ENCODE results near the gene ZBTB20. TPM values are rescaled to one million over a fixed set of nuclear protein-coding genes. Genes with fewer than 3 reads are reported as not detected.

The ZBTB20 gene
- total and polyA plus RNA-seq, 4 donors = 0.69 to 128 (median 51.7) TPM

- Histone ChIP-seq H3K4me1 (ENCODE audit: control insufficient read depth in 1 of 2, insufficient read depth in 2 of 2, low read length in 2 of 2) (peaks cover 0 to 10% of the 10 kb centered on the region in 2 donors), H3K36me3 (ENCODE audit: control insufficient read depth in 1 of 2, insufficient read depth in 2 of 2, low read length in 1 of 2) (no peaks in the 10 kb centered on the region), H3K27me3 (ENCODE audit: control insufficient read depth in 1 of 2, insufficient read depth in 2 of 2, low read length in 1 of 2) (no peaks in the 10 kb centered on the region), H3K4me3 (ENCODE audit: low read length in 2 of 2) (no peak overlapping the region), H3K27ac (ENCODE audit: low read depth in 1 of 2, low read length in 2 of 2) (no peak overlapping the region), H3K9me3 (ENCODE audit: control insufficient read depth, low read length) (no peaks in the 10 kb centered on the region)
- 3 to 17% methylated on average over 5 of the region's 5 CpGs for WGBS, 2 donors
- ATAC-seq (ENCODE audit: low FRiP score) (no peak), DNase-seq (no peak)
- intact Hi-C loops (cut with DNase I) = no loop called here
Measured at GRCh38 chr3:114446600-114446999, 700.5 kb downstream of the ZBTB20 start.

- H3K27ac ChIP-seq (ENCODE audit: low read depth in 1 of 2, low read length in 2 of 2) = no peak overlapping the region
- DNase-seq (no peak), ATAC-seq (ENCODE audit: low FRiP score) (no peak)
- intact Hi-C loops (cut with DNase I) = no loop called here
- WGBS, 2 donors = 87 to 91% methylated on average over 2 of the region's 2 CpGs
- H3K4me1 ChIP-seq (ENCODE audit: control insufficient read depth in 1 of 2, insufficient read depth in 2 of 2, low read length in 2 of 2) = peaks cover 0 to 6% of the 10 kb centered on the region in 2 donors
- H3K4me3 ChIP-seq (ENCODE audit: low read length in 2 of 2) = no peak overlapping the region
- no peaks in the 10 kb centered on the region for H3K36me3 ChIP-seq (ENCODE audit: control insufficient read depth in 1 of 2, insufficient read depth in 2 of 2, low read length in 1 of 2)
- H3K27me3 ChIP-seq (ENCODE audit: control insufficient read depth in 1 of 2, insufficient read depth in 2 of 2, low read length in 1 of 2) = no peaks in the 10 kb centered on the region
- H3K9me3 ChIP-seq (ENCODE audit: control insufficient read depth, low read length) = no peaks in the 10 kb centered on the region
Measured at GRCh38 chr3:114445233-114445632, 701.9 kb downstream of the ZBTB20 start.

GRCh38 chr3:114444216-114444615, 702.9 kb downstream of the ZBTB20 start:
- Histone ChIP-seq H3K27ac (ENCODE audit: low read depth in 1 of 2, low read length in 2 of 2) (no peak overlapping the region), H3K27me3 (ENCODE audit: control insufficient read depth in 1 of 2, insufficient read depth in 2 of 2, low read length in 1 of 2) (no peaks in the 10 kb centered on the region), H3K36me3 (ENCODE audit: control insufficient read depth in 1 of 2, insufficient read depth in 2 of 2, low read length in 1 of 2) (no peaks in the 10 kb centered on the region), H3K9me3 (ENCODE audit: control insufficient read depth, low read length) (no peaks in the 10 kb centered on the region), H3K4me1 (ENCODE audit: control insufficient read depth in 1 of 2, insufficient read depth in 2 of 2, low read length in 2 of 2) (peaks cover 0 to 9% of the 10 kb centered on the region in 2 donors), H3K4me3 (ENCODE audit: low read length in 2 of 2) (no peak overlapping the region)
- intact Hi-C loops (cut with DNase I) = no loop called here
- ATAC-seq (ENCODE audit: low FRiP score) (no peak), DNase-seq (no peak)
- WGBS, 2 donors = 33 to 48% methylated on average over 3 of the region's 3 CpGs

- intact Hi-C loops (cut with DNase I) = no loop called here
- peaks cover 0 to 6% of the 10 kb centered on the region in 2 donors for H3K4me1 ChIP-seq (ENCODE audit: control insufficient read depth in 1 of 2, insufficient read depth in 2 of 2, low read length in 2 of 2)
- H3K36me3 ChIP-seq (ENCODE audit: control insufficient read depth in 1 of 2, insufficient read depth in 2 of 2, low read length in 1 of 2) = no peaks in the 10 kb centered on the region
- H3K27me3 ChIP-seq (ENCODE audit: control insufficient read depth in 1 of 2, insufficient read depth in 2 of 2, low read length in 1 of 2) = no peaks in the 10 kb centered on the region
- no peak for ATAC-seq (ENCODE audit: low FRiP score)
- no peak overlapping the region for H3K4me3 ChIP-seq (ENCODE audit: low read length in 2 of 2)
- no peak for DNase-seq
- no peaks in the 10 kb centered on the region for H3K9me3 ChIP-seq (ENCODE audit: control insufficient read depth, low read length)
- no peak overlapping the region for H3K27ac ChIP-seq (ENCODE audit: low read depth in 1 of 2, low read length in 2 of 2)
Measured at GRCh38 chr3:114442246-114442645, 704.8 kb downstream of the ZBTB20 start.

- 90% methylated on average over 10 of the region's 10 CpGs for WGBS, 2 donors
- H3K36me3 ChIP-seq (ENCODE audit: control insufficient read depth in 1 of 2, insufficient read depth in 2 of 2, low read length in 1 of 2) = no peaks in the 10 kb centered on the region
- no peaks in the 10 kb centered on the region for H3K27me3 ChIP-seq (ENCODE audit: control insufficient read depth in 1 of 2, insufficient read depth in 2 of 2, low read length in 1 of 2)
- no peak overlapping the region for H3K27ac ChIP-seq (ENCODE audit: low read depth in 1 of 2, low read length in 2 of 2)
- no peaks in the 10 kb centered on the region for H3K9me3 ChIP-seq (ENCODE audit: control insufficient read depth, low read length)
- no peak for ATAC-seq (ENCODE audit: low FRiP score)
- intact Hi-C loops (cut with DNase I) = no loop called here
- no peak for DNase-seq
- no peak overlapping the region for H3K4me3 ChIP-seq (ENCODE audit: low read length in 2 of 2)
- H3K4me1 ChIP-seq (ENCODE audit: control insufficient read depth in 1 of 2, insufficient read depth in 2 of 2, low read length in 2 of 2) = peaks cover 0 to 4% of the 10 kb centered on the region in 2 donors
Measured at GRCh38 chr3:114441386-114441785, 705.7 kb downstream of the ZBTB20 start.

- ATAC-seq (ENCODE audit: low FRiP score) = no peak
- no peaks in the 10 kb centered on the region for H3K9me3 ChIP-seq (ENCODE audit: control insufficient read depth, low read length)
- H3K27me3 ChIP-seq (ENCODE audit: control insufficient read depth in 1 of 2, insufficient read depth in 2 of 2, low read length in 1 of 2) = no peaks in the 10 kb centered on the region
- no peaks in the 10 kb centered on the region for H3K36me3 ChIP-seq (ENCODE audit: control insufficient read depth in 1 of 2, insufficient read depth in 2 of 2, low read length in 1 of 2)
- no peak overlapping the region for H3K27ac ChIP-seq (ENCODE audit: low read depth in 1 of 2, low read length in 2 of 2)
- H3K4me1 ChIP-seq (ENCODE audit: control insufficient read depth in 1 of 2, insufficient read depth in 2 of 2, low read length in 2 of 2) = peaks cover 0 to 4% of the 10 kb centered on the region in 2 donors
- no peak overlapping the region for H3K4me3 ChIP-seq (ENCODE audit: low read length in 2 of 2)
- intact Hi-C loops (cut with DNase I) = no loop called here
- DNase-seq = no peak
- 58 to 64% methylated on average over 4 of the region's 4 CpGs for WGBS, 2 donors
Measured at GRCh38 chr3:114440700-114441099, 706.4 kb downstream of the ZBTB20 start.

GRCh38 chr3:114439284-114439683, 707.8 kb downstream of the ZBTB20 start:
- no peaks in the 10 kb centered on the region for H3K36me3 ChIP-seq (ENCODE audit: control insufficient read depth in 1 of 2, insufficient read depth in 2 of 2, low read length in 1 of 2)
- 93 to 95% methylated on average over 1 of the region's 1 CpG for WGBS, 2 donors
- ATAC-seq (ENCODE audit: low FRiP score) = no peak
- H3K4me3 ChIP-seq (ENCODE audit: low read length in 2 of 2) = no peak overlapping the region
- no peak for DNase-seq
- no peaks in the 10 kb centered on the region for H3K27me3 ChIP-seq (ENCODE audit: control insufficient read depth in 1 of 2, insufficient read depth in 2 of 2, low read length in 1 of 2)
- peaks cover 0 to 4% of the 10 kb centered on the region in 2 donors for H3K4me1 ChIP-seq (ENCODE audit: control insufficient read depth in 1 of 2, insufficient read depth in 2 of 2, low read length in 2 of 2)
- no peak overlapping the region for H3K27ac ChIP-seq (ENCODE audit: low read depth in 1 of 2, low read length in 2 of 2)
- intact Hi-C loops (cut with DNase I) = no loop called here
- no peaks in the 10 kb centered on the region for H3K9me3 ChIP-seq (ENCODE audit: control insufficient read depth, low read length)

GRCh38 chr3:114437897-114438296, 709.2 kb downstream of the ZBTB20 start:
- ATAC-seq (ENCODE audit: low FRiP score) (no peak), DNase-seq (no peak)
- Histone ChIP-seq H3K4me3 (ENCODE audit: low read length in 2 of 2) (no peak overlapping the region), H3K9me3 (ENCODE audit: control insufficient read depth, low read length) (no peaks in the 10 kb centered on the region), H3K27ac (ENCODE audit: low read depth in 1 of 2, low read length in 2 of 2) (no peak overlapping the region), H3K4me1 (ENCODE audit: control insufficient read depth in 1 of 2, insufficient read depth in 2 of 2, low read length in 2 of 2) (peaks cover 0 to 4% of the 10 kb centered on the region in 2 donors), H3K36me3 (ENCODE audit: control insufficient read depth in 1 of 2, insufficient read depth in 2 of 2, low read length in 1 of 2) (no peaks in the 10 kb centered on the region), H3K27me3 (ENCODE audit: control insufficient read depth in 1 of 2, insufficient read depth in 2 of 2, low read length in 1 of 2) (no peaks in the 10 kb centered on the region)
- 95 to 96% methylated on average over 2 of the region's 2 CpGs for WGBS, 2 donors
- intact Hi-C loops (cut with DNase I) = no loop called here

- Histone ChIP-seq H3K27ac (ENCODE audit: low read depth in 1 of 2, low read length in 2 of 2) (no peak overlapping the region), H3K4me1 (ENCODE audit: control insufficient read depth in 1 of 2, insufficient read depth in 2 of 2, low read length in 2 of 2) (peaks cover 0 to 4% of the 10 kb centered on the region in 2 donors), H3K27me3 (ENCODE audit: control insufficient read depth in 1 of 2, insufficient read depth in 2 of 2, low read length in 1 of 2) (no peaks in the 10 kb centered on the region), H3K36me3 (ENCODE audit: control insufficient read depth in 1 of 2, insufficient read depth in 2 of 2, low read length in 1 of 2) (no peaks in the 10 kb centered on the region), H3K4me3 (ENCODE audit: low read length in 2 of 2) (no peak overlapping the region), H3K9me3 (ENCODE audit: control insufficient read depth, low read length) (no peaks in the 10 kb centered on the region)
- DNase-seq (no peak), ATAC-seq (ENCODE audit: low FRiP score) (no peak)
- WGBS, 2 donors = 94 to 97% methylated on average over 2 of the region's 2 CpGs
- intact Hi-C loops (cut with DNase I) = no loop called here
Measured at GRCh38 chr3:114436182-114436581, 710.9 kb downstream of the ZBTB20 start.

Data from aorta (tissue), 5 donors.